H1 (cell line): ENCODE data around the gene CERT1. TPM values are rescaled to one million over a fixed set of nuclear protein-coding genes. Genes with fewer than 3 reads are reported as not detected.

Experiments used
- CTCF ChIA-PET: fragments of 300-600 bp; sonication (Branson Sonifier 250); formaldehyde crosslinking; loops from one replicate; lab custom pipeline; 2021; ENCODE audit not compliant: partially characterized antibody; lab: Charles Lee
- POLR2A ChIA-PET: fragments of 300-600 bp; sonication (Branson Sonifier 250); formaldehyde crosslinking; loops from one replicate; lab custom pipeline; 2021; ENCODE audit warnings: inconsistent platforms; ENCODE audit not compliant: partially characterized antibody; lab: Charles Lee
- DNase-seq, 2 experiments: peaks; one replicate each; pipeline versions ENCODE4 v3.0.0 to v3.0.0-alpha.2; 2010 to 2022; ENCODE audit warnings: low spot score in 2 of 2, low read depth in 1 of 2, mixed read lengths in 1 of 2
- FAIRE-seq: peaks from 2 replicates; lab custom pipeline; 2011; peaks lifted over from hg19 to GRCh38; lab: Jason Lieb, UNC
- H2AFZ ChIP-seq: 2 replicates; pipeline ENCODE4 v1.8.1; 2012; ENCODE audit warnings: low read length, inconsistent platforms
- H2AK5ac ChIP-seq: 2 replicates; pipeline ENCODE4 v1.6.1; 2013; ENCODE audit warnings: low read depth, low read length
- H2BK120ac ChIP-seq: replicated peaks from 2 replicates; pipeline ENCODE3; 2013; ENCODE audit warnings: low read depth, low read length, inconsistent platforms
- H2BK12ac ChIP-seq: 2 replicates; pipeline ENCODE4 v1.6.1; 2013; ENCODE audit warnings: low read depth, low read length
- H2BK15ac ChIP-seq: 2 replicates; pipeline ENCODE4 v1.6.1; 2013; ENCODE audit warnings: low read length
- H2BK20ac ChIP-seq: 2 replicates; pipeline ENCODE4 v1.6.1; 2013; ENCODE audit warnings: low read length
- H2BK5ac ChIP-seq: 2 replicates; pipeline ENCODE4 v1.6.1; 2013; ENCODE audit warnings: low read depth, low read length
- H3K14ac ChIP-seq: 2 replicates; pipeline ENCODE4 v1.6.1; 2013; ENCODE audit warnings: inconsistent platforms; ENCODE audit not compliant: insufficient read length
- H3K18ac ChIP-seq: 2 replicates; pipeline ENCODE4 v1.6.1; 2013; ENCODE audit warnings: low read length; ENCODE audit errors: extremely low read depth
- H3K23ac ChIP-seq: 2 replicates; pipeline ENCODE4 v1.6.1; 2013; ENCODE audit warnings: inconsistent platforms; ENCODE audit not compliant: insufficient read length
- H3K23me2 ChIP-seq: 2 replicates; pipeline ENCODE4 v1.6.1; 2013; ENCODE audit warnings: low read depth, low read length
- H3K27ac ChIP-seq: 2 replicates; pipeline ENCODE4 v1.6.1; 2011; ENCODE audit warnings: low read depth, low read length, inconsistent platforms
- H3K27me3 ChIP-seq, 4 experiments: replicated peaks in 1 of 4; 1 replicate in 1 of 4; 2 replicates in 3 of 4; pipeline versions ENCODE4 v1.6.1 to v1.8.1; 2011 to 2013; ENCODE audit warnings: low read length in 3 of 4, mild to moderate bottlenecking in 3 of 4, inconsistent platforms in 2 of 4, mixed read lengths in 2 of 4, moderate library complexity in 1 of 4; ENCODE audit not compliant: control insufficient read depth in 3 of 4, insufficient read depth in 3 of 4; ENCODE audit errors: extremely low read depth in 1 of 4
- H3K36me3 ChIP-seq, 4 experiments: 2 replicates each; pipeline versions ENCODE4 v1.6.1 to v1.8.1; 2011 to 2013; ENCODE audit warnings: mild to moderate bottlenecking in 4 of 4, low read length in 3 of 4, moderate library complexity in 2 of 4, control low read depth in 1 of 4, inconsistent platforms in 1 of 4; ENCODE audit not compliant: insufficient read depth in 4 of 4, control insufficient read depth in 2 of 4
- H3K4ac ChIP-seq: replicated peaks from 2 replicates; pipeline ENCODE3; 2013; ENCODE audit warnings: low read length, low read depth, mixed read lengths, inconsistent platforms; ENCODE audit not compliant: insufficient read length
- H3K4me1 ChIP-seq, 4 experiments: replicated peaks in 1 of 4; 1 replicate in 1 of 4; 2 replicates in 3 of 4; pipeline versions ENCODE4 v1.6.1 to v1.8.1; 2011 to 2013; ENCODE audit warnings: low read length in 3 of 4, inconsistent platforms in 2 of 4, mixed read lengths in 1 of 4; ENCODE audit not compliant: insufficient read depth in 4 of 4, control insufficient read depth in 3 of 4
- H3K4me2 ChIP-seq, 2 experiments: 2 replicates each; pipeline versions ENCODE4 v1.6.1 to v1.8.1; 2011 to 2013; ENCODE audit warnings: low read depth in 2 of 2, low read length in 2 of 2, control low read depth in 1 of 2, inconsistent platforms in 1 of 2, mild to moderate bottlenecking in 1 of 2; ENCODE audit not compliant: insufficient read depth in 1 of 2
- H3K4me3 ChIP-seq, 4 experiments: fragments of 200-600, 300-600 bp in 1 of 4; sonication (generic), shearing (Covaris generic), sonication (Bioruptor Twin) in 1 of 4; 2 replicates each; pipeline versions ENCODE4 v1.5.1 to v1.8.1; 2011 to 2016; ENCODE audit warnings: low read length in 4 of 4, low read depth in 3 of 4, control low read depth in 2 of 4, inconsistent platforms in 2 of 4, mild to moderate bottlenecking in 2 of 4, mixed read lengths in 1 of 4, moderate library complexity in 1 of 4; ENCODE audit not compliant: insufficient read depth in 2 of 4; ENCODE audit errors: extremely low read depth in 1 of 4
- H3K56ac ChIP-seq: replicated peaks from 2 replicates; pipeline ENCODE3; 2013; ENCODE audit warnings: low read depth, mild to moderate bottlenecking, mixed read lengths, low read length, inconsistent platforms; ENCODE audit not compliant: insufficient read length
- H3K79me1 ChIP-seq: 2 replicates; pipeline ENCODE4 v1.6.1; 2013; ENCODE audit warnings: low read depth, low read length, control low read depth
- H3K79me2 ChIP-seq, 2 experiments: 2 replicates each; pipeline versions ENCODE4 v1.6.1 to v1.8.1; 2012 to 2013; ENCODE audit warnings: low read length in 2 of 2, mild to moderate bottlenecking in 2 of 2, inconsistent platforms in 1 of 2; ENCODE audit not compliant: insufficient read depth in 2 of 2, control insufficient read depth in 1 of 2
- H3K9ac ChIP-seq, 4 experiments: replicated peaks in 1 of 4; 1 replicate in 1 of 4; 2 replicates in 3 of 4; pipeline versions ENCODE4 v1.6.1 to v1.8.1; 2011 to 2013; ENCODE audit warnings: low read depth in 3 of 4, low read length in 3 of 4, control low read depth in 2 of 4, mild to moderate bottlenecking in 2 of 4, moderate library complexity in 2 of 4, inconsistent platforms in 1 of 4; ENCODE audit errors: extremely low read depth in 1 of 4
- H3K9me3 ChIP-seq, 2 experiments: 2 replicates each; pipeline versions ENCODE4 v1.6.1 to v1.8.1; 2012 to 2013; ENCODE audit warnings: mild to moderate bottlenecking in 2 of 2, moderate library complexity in 2 of 2, control low read depth in 1 of 2, inconsistent platforms in 1 of 2, low read depth in 1 of 2, low read length in 1 of 2, mixed read lengths in 1 of 2; ENCODE audit not compliant: insufficient read depth in 2 of 2
- H4K20me1 ChIP-seq, 2 experiments: replicated peaks in 1 of 2; 2 replicates each; pipeline versions ENCODE3 to v1.8.1; 2011 to 2013; ENCODE audit warnings: inconsistent platforms in 2 of 2, low read length in 2 of 2, mild to moderate bottlenecking in 1 of 2; ENCODE audit not compliant: insufficient read depth in 2 of 2, control insufficient read depth in 1 of 2
- H4K5ac ChIP-seq: 2 replicates; pipeline ENCODE4 v1.6.1; 2013; ENCODE audit warnings: low read length, low read depth, mixed read lengths, inconsistent platforms; ENCODE audit not compliant: insufficient read length
- H4K8ac ChIP-seq: 2 replicates; pipeline ENCODE4 v1.8.0; 2013; ENCODE audit warnings: mild to moderate bottlenecking, moderate library complexity, low read length, inconsistent platforms; ENCODE audit not compliant: insufficient read depth; ENCODE audit errors: extremely low read depth
- H4K91ac ChIP-seq: replicated peaks from 2 replicates; pipeline ENCODE3; 2013; ENCODE audit warnings: low read length, mixed read lengths, inconsistent platforms; ENCODE audit not compliant: insufficient read length
- ASH2L ChIP-seq: fragments of 200-600, 300-600 bp; sonication (generic); IDR thresholded peaks from one replicate; pipeline ENCODE4 v1.7.1; 2017; ENCODE audit warnings: low read length
- CHD1 ChIP-seq: IDR thresholded peaks from 2 replicates; pipeline ENCODE4 v1.6.1; 2012; ENCODE audit warnings: low read depth, low read length, improper control_type of control experiment
- EZH2 ChIP-seq: fragments of 200-600 bp; sonication (generic); IDR thresholded peaks from 2 replicates; pipeline ENCODE4 v1.7.1; 2012; ENCODE audit warnings: low read depth, mild to moderate bottlenecking, moderate library complexity, low read length, inconsistent platforms; ENCODE audit not compliant: severe bottlenecking
- JUN ChIP-seq: IDR thresholded peaks from 2 replicates; pipeline ENCODE4 v1.6.1; 2011; ENCODE audit warnings: low read depth, mild to moderate bottlenecking, improper control_type of control experiment, low read length
- MAFK ChIP-seq: IDR thresholded peaks from 2 replicates; pipeline ENCODE4 v1.6.1; 2012; ENCODE audit warnings: low read depth, mild to moderate bottlenecking, improper control_type of control experiment, low read length
- SIRT6 ChIP-seq: IDR thresholded peaks from one replicate; pipeline ENCODE4 v1.7.1; 2012; ENCODE audit warnings: low read length, inconsistent platforms
- YY1 ChIP-seq: IDR thresholded peaks from 2 replicates; pipeline ENCODE4 v1.6.1; 2011; ENCODE audit warnings: low read depth, mild to moderate bottlenecking, low read length
- WGBS, 2 experiments: shearing (Covaris generic) in 1 of 2; methylation state at CpG; one replicate each; pipeline versions ENCODE4 v1.1.6 to v1.1.7; 2013 to 2015; ENCODE audit warnings: low lambda C conversion rate in 2 of 2, mixed read lengths in 2 of 2, inconsistent platforms in 1 of 2, low coverage in 1 of 2, missing lambda C conversion rate in 1 of 2; ENCODE audit not compliant: insufficient replicate concordance in 2 of 2, insufficient coverage in 1 of 2, insufficient read length in 1 of 2; ENCODE audit errors: extremely low coverage in 1 of 2, missing lambda C conversion rate in 1 of 2; 5-methylcytosine and 5-hydroxymethylcytosine counted together
- polyA plus RNA-seq, 7 experiments: library from polyadenylated mRNA; depleted of rRNA in 3 of 7; stranded (reverse) in 5 of 7; unstranded in 2 of 7; fragments of >200 nt in 5 of 7; fragments of 200-250 nt in 2 of 7; gene quantifications; 1 replicate in 5 of 7; 2 replicates in 1 of 7; 4 replicates in 1 of 7; pipeline versions ENCODE4 v1.2.1 to v1.2.3, GENCODE V29; 2011 to 2013; ENCODE audit warnings: missing spikeins in 2 of 7, mixed read lengths in 2 of 7
- total RNA-seq: library from RNA; stranded (reverse); fragmentation: NEBNext Ultra II Directional; extraction: Animal tissue kit (Norgen Biotek cat#: 25700); gene quantifications from 2 replicates; pipeline ENCODE4 v1.2.1, GENCODE V29; 2021
- TF ChIP-seq, protein P1 (sequence below), 3 experiments: IDR thresholded peaks; 1 replicate in 2 of 3; 2 replicates in 1 of 3; pipeline versions ENCODE4 v1.5.1 to v1.6.1; 2011; ENCODE audit warnings: low read length in 3 of 3, mild to moderate bottlenecking in 3 of 3, inconsistent platforms in 2 of 3, low read depth in 1 of 3, moderate library complexity in 1 of 3; ENCODE audit not compliant: insufficient read depth in 1 of 3; ENCODE audit errors: control extremely low read depth in 1 of 3
- TF ChIP-seq, protein P2 (sequence below): IDR thresholded peaks from 2 replicates; pipeline ENCODE4 v1.6.1; 2011; ENCODE audit warnings: low read length, improper control_type of control experiment
- TF ChIP-seq, protein P3 (sequence below): IDR thresholded peaks from 2 replicates; pipeline ENCODE4 v1.6.1; 2012; ENCODE audit warnings: inconsistent platforms

The CERT1 gene
- total and polyA plus RNA-seq, 2 of the 8 experiments (the other 6 are each of a cell fraction or from before 2014, with no cell fraction given): 7.8 to 55.3 TPM

DNA sequence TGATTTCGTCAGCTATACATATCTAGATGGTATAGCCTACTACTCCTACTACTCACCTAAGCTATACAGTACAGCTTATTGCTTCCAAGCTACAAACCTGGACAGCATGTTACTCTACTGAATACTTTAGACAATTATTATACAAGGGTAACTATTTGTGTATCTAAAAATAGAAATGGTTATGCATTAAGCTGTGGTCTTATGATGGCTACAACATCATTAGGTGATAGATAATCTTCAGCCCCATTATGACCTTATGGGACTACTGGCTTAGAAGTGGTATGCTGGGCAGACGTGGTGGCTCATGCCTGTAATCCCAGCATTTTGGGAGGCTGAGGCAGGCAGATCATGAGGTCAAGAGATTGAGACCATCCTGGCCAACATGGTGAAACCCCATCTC, 40.2 kb downstream of the CERT1 start:
- CTCF ChIA-PET: interaction anchor here (1.0 to 1.6 kb wide), 2 partner anchors 11 to 15 kb away, joined by 4 read pairs; no protein-coding TSS in a partner anchor
- 98% methylated on average over 2 of the region's 2 CpGs; no CpG with 5 or more reads in 1 of the 2 experiments for WGBS, 2 experiments
- POLR2A ChIA-PET: interaction anchor here (0.9 kb wide), 1 partner anchor 58 kb away, joined by 3 read pairs; no protein-coding TSS in a partner anchor
- Histone ChIP-seq H3K56ac (no peak overlapping the region), H3K4me3 (no peak overlapping the region), H2BK12ac (no peak overlapping the region), H3K18ac (no peak overlapping the region), H2AFZ (no peak overlapping the region), H3K9me3 (no peaks in the 10 kb centered on the region), H2BK5ac (no peak overlapping the region), H4K20me1 (no peaks in the 10 kb centered on the region), H2AK5ac (no peak overlapping the region), H3K4me1 (peaks cover 1 to 12% (median 4%) of the 10 kb centered on the region in 4 experiments; a peak in 5 of 7 replicates), H4K5ac (no peak overlapping the region), H3K4ac (no peak overlapping the region), H2BK20ac (no peak overlapping the region), H3K79me1 (peaks cover 4% of the 10 kb centered on the region; the same call in 1 of the 2 replicates), H3K14ac (no peak overlapping the region), H3K23me2 (no peaks in the 10 kb centered on the region; the same call in 1 of the 2 replicates), H4K8ac (no peak overlapping the region), H3K79me2 (peaks cover 4 to 65% of the 10 kb centered on the region in 2 experiments), H3K23ac (no peak overlapping the region), H3K4me2 (no peak overlapping the region), H2BK15ac (no peak overlapping the region), H3K27me3 (no peaks in the 10 kb centered on the region), H2BK120ac (no peak overlapping the region), H4K91ac (no peak overlapping the region), H3K9ac (no peak overlapping the region), H3K36me3 (no peaks in the 10 kb centered on the region), H3K27ac (no peak overlapping the region)
- FAIRE-seq (no peak), DNase-seq (no peak)
- TF ChIP-seq CHD1 (no peak), SIRT6 (no peak), MAFK (no peak), YY1 (no peak), JUN (no peak), EZH2 (no peak), ASH2L (no peak)
- TF ChIP-seq, protein P1, sequence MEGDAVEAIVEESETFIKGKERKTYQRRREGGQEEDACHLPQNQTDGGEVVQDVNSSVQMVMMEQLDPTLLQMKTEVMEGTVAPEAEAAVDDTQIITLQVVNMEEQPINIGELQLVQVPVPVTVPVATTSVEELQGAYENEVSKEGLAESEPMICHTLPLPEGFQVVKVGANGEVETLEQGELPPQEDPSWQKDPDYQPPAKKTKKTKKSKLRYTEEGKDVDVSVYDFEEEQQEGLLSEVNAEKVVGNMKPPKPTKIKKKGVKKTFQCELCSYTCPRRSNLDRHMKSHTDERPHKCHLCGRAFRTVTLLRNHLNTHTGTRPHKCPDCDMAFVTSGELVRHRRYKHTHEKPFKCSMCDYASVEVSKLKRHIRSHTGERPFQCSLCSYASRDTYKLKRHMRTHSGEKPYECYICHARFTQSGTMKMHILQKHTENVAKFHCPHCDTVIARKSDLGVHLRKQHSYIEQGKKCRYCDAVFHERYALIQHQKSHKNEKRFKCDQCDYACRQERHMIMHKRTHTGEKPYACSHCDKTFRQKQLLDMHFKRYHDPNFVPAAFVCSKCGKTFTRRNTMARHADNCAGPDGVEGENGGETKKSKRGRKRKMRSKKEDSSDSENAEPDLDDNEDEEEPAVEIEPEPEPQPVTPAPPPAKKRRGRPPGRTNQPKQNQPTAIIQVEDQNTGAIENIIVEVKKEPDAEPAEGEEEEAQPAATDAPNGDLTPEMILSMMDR (IDR thresholded peaks at IDR 0.05; ENCODE audit: control extremely low read depth in 1 of 3, insufficient read depth in 1 of 3, low read depth in 1 of 3, low read length in 3 of 3): no peak
- TF ChIP-seq, protein P2, sequence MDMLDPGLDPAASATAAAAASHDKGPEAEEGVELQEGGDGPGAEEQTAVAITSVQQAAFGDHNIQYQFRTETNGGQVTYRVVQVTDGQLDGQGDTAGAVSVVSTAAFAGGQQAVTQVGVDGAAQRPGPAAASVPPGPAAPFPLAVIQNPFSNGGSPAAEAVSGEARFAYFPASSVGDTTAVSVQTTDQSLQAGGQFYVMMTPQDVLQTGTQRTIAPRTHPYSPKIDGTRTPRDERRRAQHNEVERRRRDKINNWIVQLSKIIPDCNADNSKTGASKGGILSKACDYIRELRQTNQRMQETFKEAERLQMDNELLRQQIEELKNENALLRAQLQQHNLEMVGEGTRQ: no peak
- TF ChIP-seq, protein P3, sequence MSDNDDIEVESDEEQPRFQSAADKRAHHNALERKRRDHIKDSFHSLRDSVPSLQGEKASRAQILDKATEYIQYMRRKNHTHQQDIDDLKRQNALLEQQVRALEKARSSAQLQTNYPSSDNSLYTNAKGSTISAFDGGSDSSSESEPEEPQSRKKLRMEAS: no peak
